CD8-positive, alpha-beta memory T cell (primary cell): ENCODE data around the gene DYNC2H1. TPM values are rescaled to one million over a fixed set of nuclear protein-coding genes. Genes with fewer than 3 reads are reported as not detected.

Source experiments
- CTCF ChIA-PET: fragments of 350-600 bp; sonication (Branson Sonifier 250); formaldehyde crosslinking; loops from one replicate; lab custom pipeline; 2021; ENCODE audit warnings: antibody characterized with exemption; lab: Charles Lee
- POLR2A ChIA-PET: fragments of 350-600 bp; sonication (Branson Sonifier 250); formaldehyde crosslinking; loops from one replicate; lab custom pipeline; 2021; ENCODE audit warnings: antibody characterized with exemption; lab: Charles Lee
- DNase-seq, 5 donors: peaks; one replicate each; pipeline versions ENCODE4 v3.0.0 to v3.0.0-alpha.2; 2020 to 2022; ENCODE audit warnings: mixed read lengths in 1 of 5
- H3K27ac ChIP-seq: one replicate; pipeline ENCODE4 v1.7.0; 2013; ENCODE audit warnings: low read depth, mild to moderate bottlenecking, low read length, moderate library complexity
- H3K27me3 ChIP-seq: 2 replicates; pipeline ENCODE4 v1.7.0; 2013; ENCODE audit warnings: low read length, mild to moderate bottlenecking; ENCODE audit not compliant: insufficient read depth, poor library complexity, severe bottlenecking
- H3K36me3 ChIP-seq: 2 replicates; pipeline ENCODE4 v1.7.0; 2013; ENCODE audit warnings: mild to moderate bottlenecking, low read length, moderate library complexity; ENCODE audit not compliant: insufficient read depth
- H3K4me1 ChIP-seq: 2 replicates; pipeline ENCODE4 v1.7.0; 2013; ENCODE audit warnings: mild to moderate bottlenecking, low read length, moderate library complexity; ENCODE audit not compliant: insufficient read depth
- H3K4me3 ChIP-seq: 2 replicates; pipeline ENCODE4 v1.7.0; 2013; ENCODE audit warnings: mild to moderate bottlenecking, low read length
- H3K9me3 ChIP-seq: 2 replicates; pipeline ENCODE4 v1.7.0; 2013; ENCODE audit warnings: mild to moderate bottlenecking, low read length
- H3K27ac Mint-ChIP-seq, 8 donors: one replicate each; pipeline ENCODE4 v1.8.0; 2020 to 2021; ENCODE audit warnings: mixed read lengths in 8 of 8, mild to moderate bottlenecking in 6 of 8, inconsistent platforms in 3 of 8, moderate library complexity in 3 of 8
- H3K27me3 Mint-ChIP-seq, 2 donors: one replicate each; pipeline ENCODE4 v1.8.0; 2020 to 2021; ENCODE audit warnings: mixed read lengths in 2 of 2, mild to moderate bottlenecking in 1 of 2, moderate library complexity in 1 of 2
- H3K36me3 Mint-ChIP-seq, 3 donors: one replicate each; pipeline ENCODE4 v1.8.0; 2020 to 2021; ENCODE audit warnings: mixed read lengths in 3 of 3, inconsistent platforms in 1 of 3, mild to moderate bottlenecking in 1 of 3
- H3K4me1 Mint-ChIP-seq, 3 donors: one replicate each; pipeline ENCODE4 v1.8.0; 2020 to 2021; ENCODE audit warnings: mixed read lengths in 3 of 3, inconsistent platforms in 1 of 3, mild to moderate bottlenecking in 1 of 3
- H3K4me3 Mint-ChIP-seq, 7 donors: one replicate each; pipeline ENCODE4 v1.8.0; 2020 to 2021; ENCODE audit warnings: mixed read lengths in 7 of 7, mild to moderate bottlenecking in 6 of 7, moderate library complexity in 4 of 7, inconsistent platforms in 2 of 7
- H3K9me3 Mint-ChIP-seq, 5 donors: one replicate each; pipeline ENCODE4 v1.8.0; 2020 to 2022; ENCODE audit warnings: mixed read lengths in 5 of 5, mild to moderate bottlenecking in 3 of 5, moderate library complexity in 2 of 5, inconsistent platforms in 1 of 5
- polyA plus RNA-seq: library from polyadenylated mRNA; unstranded; fragments of 300-500 nt; fragmentation: Illumina TruSeq; gene quantifications from one replicate; pipeline ENCODE4 v1.2.3, GENCODE V29; 2021
- total RNA-seq, 2 experiments: library from RNA; stranded (reverse); gene quantifications; one replicate each; pipeline ENCODE4 v1.2.3, GENCODE V29; 2021

The DYNC2H1 gene
- total and polyA plus RNA-seq, 3 experiments from 2014 or later = 1.1 to 2.9 (median 2.4) TPM

DNA sequence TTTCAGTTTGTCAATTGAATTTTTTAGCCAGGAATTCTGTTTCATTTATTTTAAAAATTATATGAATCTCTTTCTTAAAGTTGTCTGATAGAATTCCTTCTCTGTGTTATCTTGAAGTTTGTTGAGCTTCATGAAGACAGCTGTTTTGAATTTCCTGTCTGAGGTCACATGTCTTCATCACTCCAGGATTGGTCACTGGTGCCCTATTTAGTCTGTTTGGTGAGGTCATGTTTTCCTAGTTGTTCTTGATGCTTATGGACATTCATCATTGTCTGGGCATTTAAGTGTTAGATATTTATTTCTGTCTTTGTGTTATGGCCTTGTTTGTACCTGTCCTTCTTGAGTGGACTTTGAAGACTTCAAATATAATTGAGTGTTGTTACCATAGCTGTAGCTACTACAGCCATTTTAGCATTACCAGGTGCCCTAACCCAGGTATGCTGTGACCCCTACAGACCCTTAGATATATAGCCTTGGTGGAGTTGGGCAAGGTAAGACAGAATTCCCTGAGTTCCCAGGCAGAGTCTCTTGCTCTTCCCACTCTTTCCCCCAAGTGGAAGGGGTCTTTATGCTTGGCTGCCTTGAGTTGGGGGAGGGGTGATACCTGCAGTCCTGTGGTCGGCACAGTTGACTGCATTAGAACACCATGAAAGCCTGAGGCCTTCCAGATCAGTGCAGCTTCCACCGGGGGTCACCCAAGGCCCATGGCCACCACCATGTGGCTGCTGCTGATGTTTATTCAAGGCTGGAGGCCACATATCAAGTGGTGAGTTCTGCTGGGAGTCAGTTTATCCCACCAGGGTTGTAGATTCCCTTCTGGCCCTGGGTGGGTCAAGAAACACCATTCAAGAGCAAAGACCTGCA is 229.6 kb downstream of the DYNC2H1 start:
- Mint-ChIP-seq H3K9me3 (no peaks in the 10 kb centered on the region), H3K4me3 (no peak overlapping the region), H3K4me1 (no peaks in the 10 kb centered on the region), H3K36me3 (peaks cover 0 to 9% (median 3%) of the 10 kb centered on the region in 3 donors), H3K27me3 (no peaks in the 10 kb centered on the region), H3K27ac (no peak overlapping the region)
- no peak overlapping the region for H3K27ac ChIP-seq
- ChIA-PET CTCF (no interaction called here), POLR2A (no interaction called here)
- H3K36me3 ChIP-seq = no peaks in the 10 kb centered on the region
- no peak overlapping the region for H3K4me3 ChIP-seq
- H3K9me3 ChIP-seq = no peaks in the 10 kb centered on the region
- no peaks in the 10 kb centered on the region for H3K27me3 ChIP-seq
- no peak for DNase-seq
- H3K4me1 ChIP-seq = no peaks in the 10 kb centered on the region

DNA sequence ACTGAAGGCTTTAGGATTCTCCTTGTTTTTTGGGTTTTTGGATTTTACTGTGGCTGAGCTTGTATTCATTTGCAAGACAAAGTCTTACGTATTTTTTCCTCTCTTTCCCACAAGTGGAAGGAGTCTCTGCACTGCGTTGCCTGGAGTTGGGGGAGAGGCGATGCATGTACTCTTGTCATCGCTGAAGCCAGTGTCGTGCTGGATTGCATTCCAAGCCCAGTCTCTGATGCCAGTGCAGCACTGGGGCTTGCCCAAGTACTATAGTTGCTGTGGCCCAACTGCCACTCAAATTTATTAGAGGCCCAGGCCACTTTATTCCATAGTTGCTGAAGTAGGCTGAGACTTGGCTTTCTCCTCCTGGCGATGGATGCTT is 230.2 kb downstream of the DYNC2H1 start:
- Histone ChIP-seq H3K27me3 (no peaks in the 10 kb centered on the region), H3K36me3 (no peaks in the 10 kb centered on the region), H3K4me3 (no peak overlapping the region), H3K4me1 (no peaks in the 10 kb centered on the region), H3K27ac (no peak overlapping the region), H3K9me3 (no peaks in the 10 kb centered on the region)
- ChIA-PET POLR2A (no interaction called here), CTCF (no interaction called here)
- peak overlapping the region in 1 of 8 donors; percentile 61 for H3K27ac Mint-ChIP-seq
- peaks cover 0 to 9% (median 3%) of the 10 kb centered on the region in 3 donors for H3K36me3 Mint-ChIP-seq
- H3K4me3 Mint-ChIP-seq = no peak overlapping the region
- no peak for DNase-seq
- no peaks in the 10 kb centered on the region for H3K9me3 Mint-ChIP-seq
- H3K4me1 Mint-ChIP-seq = no peaks in the 10 kb centered on the region
- no peaks in the 10 kb centered on the region for H3K27me3 Mint-ChIP-seq

DNA sequence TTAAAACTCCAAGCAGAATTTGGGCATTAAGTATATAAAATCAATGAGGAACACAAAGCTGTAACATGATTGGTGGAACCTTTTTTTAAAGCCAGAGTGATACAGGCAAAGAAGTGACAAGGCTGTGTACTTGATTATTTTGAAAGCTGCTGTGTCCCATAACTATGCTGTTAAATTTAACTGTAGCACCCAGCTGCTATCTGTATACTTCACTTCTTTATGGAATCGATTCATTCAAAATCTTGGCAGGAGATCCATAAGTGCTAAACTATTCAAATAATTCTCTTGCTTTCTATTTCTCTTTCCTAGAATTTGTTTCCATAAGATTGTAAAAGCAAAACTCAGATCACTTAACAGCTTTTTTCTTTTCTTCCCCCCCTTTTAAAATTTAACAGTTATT is 231.7 kb downstream of the DYNC2H1 start:
- ChIA-PET POLR2A (no interaction called here), CTCF (no interaction called here)
- Histone ChIP-seq H3K27ac (no peak overlapping the region), H3K36me3 (no peaks in the 10 kb centered on the region), H3K9me3 (no peaks in the 10 kb centered on the region), H3K4me3 (no peak overlapping the region), H3K4me1 (no peaks in the 10 kb centered on the region), H3K27me3 (no peaks in the 10 kb centered on the region)
- Mint-ChIP-seq H3K36me3 (peaks cover 0 to 9% (median 3%) of the 10 kb centered on the region in 3 donors), H3K27me3 (no peaks in the 10 kb centered on the region), H3K4me3 (no peak overlapping the region), H3K9me3 (no peaks in the 10 kb centered on the region), H3K27ac (no peak overlapping the region), H3K4me1 (no peaks in the 10 kb centered on the region)
- no peak for DNase-seq

DNA sequence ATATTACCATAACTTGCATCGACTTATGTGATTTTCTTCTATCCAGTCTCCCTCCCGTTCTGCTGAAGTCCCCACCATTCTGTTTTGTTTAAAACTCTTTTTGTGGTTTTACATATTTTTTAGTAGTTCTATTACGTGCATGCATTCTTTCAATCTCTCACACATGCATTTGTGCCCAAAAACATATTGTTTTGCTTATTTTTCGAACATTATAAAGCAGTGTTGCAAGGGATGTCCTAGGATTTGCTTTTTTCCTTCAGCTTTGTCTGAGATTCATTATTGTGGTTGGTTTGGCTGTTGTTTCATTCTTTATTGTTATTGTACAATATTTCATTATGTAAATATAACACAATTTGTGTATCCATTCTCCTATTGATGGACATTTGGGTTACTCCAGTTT is 235.7 kb downstream of the DYNC2H1 start:
- DNase-seq = no peak
- Histone ChIP-seq H3K27me3 (no peaks in the 10 kb centered on the region), H3K36me3 (no peaks in the 10 kb centered on the region), H3K27ac (no peak overlapping the region), H3K9me3 (no peaks in the 10 kb centered on the region), H3K4me1 (no peaks in the 10 kb centered on the region), H3K4me3 (no peak overlapping the region)
- Mint-ChIP-seq H3K27ac (no peak overlapping the region), H3K27me3 (no peaks in the 10 kb centered on the region), H3K36me3 (peaks cover 0 to 8% (median 3%) of the 10 kb centered on the region in 3 donors), H3K4me1 (no peaks in the 10 kb centered on the region), H3K4me3 (no peak overlapping the region), H3K9me3 (no peaks in the 10 kb centered on the region)
- CTCF ChIA-PET = no interaction called here
- POLR2A ChIA-PET = no interaction called here

DNA sequence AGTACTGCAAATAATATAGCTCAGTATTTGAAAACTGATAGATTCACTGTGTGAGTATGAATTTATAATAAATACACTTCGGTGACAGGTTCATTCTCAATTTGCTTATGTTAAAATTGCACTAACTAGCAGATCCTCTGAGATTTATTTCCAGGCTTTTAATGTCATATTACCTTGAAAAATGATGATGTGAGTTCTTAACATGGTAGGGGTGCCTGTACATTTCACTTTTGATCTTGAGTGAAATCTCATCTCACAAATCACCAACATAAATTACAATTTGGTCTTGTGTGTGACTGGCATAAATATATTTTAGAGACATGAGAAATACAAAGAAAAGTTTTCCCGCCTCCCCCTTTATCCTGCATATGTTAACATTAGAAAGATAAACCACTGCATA is 240.4 kb downstream of the DYNC2H1 start:
- Mint-ChIP-seq H3K27ac (no peak overlapping the region), H3K36me3 (peaks cover 0 to 6% (median 2%) of the 10 kb centered on the region in 3 donors), H3K9me3 (peaks cover 0 to 2% (median 0%) of the 10 kb centered on the region in 5 donors), H3K27me3 (no peaks in the 10 kb centered on the region), H3K4me1 (no peaks in the 10 kb centered on the region), H3K4me3 (no peak overlapping the region)
- Histone ChIP-seq H3K27me3 (no peaks in the 10 kb centered on the region), H3K4me3 (no peak overlapping the region), H3K9me3 (no peaks in the 10 kb centered on the region), H3K4me1 (no peaks in the 10 kb centered on the region), H3K27ac (no peak overlapping the region), H3K36me3 (no peaks in the 10 kb centered on the region)
- ChIA-PET POLR2A (no interaction called here), CTCF (no interaction called here)
- no peak for DNase-seq

DNA sequence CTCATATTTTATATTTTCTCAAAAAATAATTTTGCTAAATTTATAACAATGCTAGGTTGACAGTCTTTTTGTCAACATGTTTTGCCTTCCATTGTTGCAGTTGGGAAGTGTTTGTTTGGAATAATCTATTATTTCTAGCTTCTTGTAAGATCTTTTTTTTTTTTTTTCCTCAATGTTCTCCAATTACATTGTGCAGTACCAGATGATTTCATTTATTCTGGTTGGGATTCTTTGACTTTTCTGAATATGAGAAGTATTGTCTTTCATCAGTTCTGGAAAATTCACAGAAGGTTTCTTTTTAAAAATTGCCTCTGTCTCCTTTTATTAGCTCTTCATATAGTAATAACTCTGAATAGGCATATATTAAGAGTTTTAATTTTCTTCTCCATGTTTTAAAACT is 245.4 kb downstream of the DYNC2H1 start:
- Mint-ChIP-seq H3K27ac (no peak overlapping the region), H3K9me3 (peaks cover 0 to 2% (median 0%) of the 10 kb centered on the region in 5 donors), H3K4me3 (no peak overlapping the region), H3K27me3 (no peaks in the 10 kb centered on the region), H3K4me1 (no peaks in the 10 kb centered on the region), H3K36me3 (peaks cover 0 to 12% (median 2%) of the 10 kb centered on the region in 3 donors)
- Histone ChIP-seq H3K27ac (no peak overlapping the region), H3K4me1 (no peaks in the 10 kb centered on the region), H3K9me3 (no peaks in the 10 kb centered on the region), H3K36me3 (no peaks in the 10 kb centered on the region), H3K27me3 (no peaks in the 10 kb centered on the region), H3K4me3 (no peak overlapping the region)
- ChIA-PET POLR2A (no interaction called here), CTCF (no interaction called here)
- no peak for DNase-seq

DNA sequence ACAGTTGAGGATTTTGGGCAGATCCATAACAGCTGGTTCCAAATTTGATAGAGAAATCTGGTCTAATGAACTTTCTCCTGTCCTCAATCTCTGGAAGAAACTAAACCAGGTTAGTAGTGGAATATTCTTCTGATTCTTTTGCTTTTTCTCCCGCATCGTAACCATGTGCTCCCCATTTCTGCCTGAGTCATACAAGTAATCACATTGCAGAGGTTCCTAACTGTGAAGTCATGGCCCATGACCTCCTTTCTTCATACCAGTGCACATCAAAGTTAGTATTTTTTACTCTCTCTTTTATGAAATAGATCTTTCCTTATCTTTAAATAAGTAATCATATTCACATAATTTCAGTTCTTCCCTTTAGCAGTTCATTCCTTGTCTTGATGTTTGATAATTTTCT is 249.0 kb downstream of the DYNC2H1 start:
- peaks cover 0 to 6% (median 0%) of the 10 kb centered on the region in 5 donors for H3K9me3 Mint-ChIP-seq
- Histone ChIP-seq H3K27ac (no peak overlapping the region), H3K9me3 (no peaks in the 10 kb centered on the region), H3K27me3 (no peaks in the 10 kb centered on the region), H3K4me1 (no peaks in the 10 kb centered on the region), H3K4me3 (no peak overlapping the region), H3K36me3 (no peaks in the 10 kb centered on the region)
- no peak overlapping the region for H3K27ac Mint-ChIP-seq
- ChIA-PET POLR2A (no interaction called here), CTCF (no interaction called here)
- no peaks in the 10 kb centered on the region for H3K4me1 Mint-ChIP-seq
- no peak for DNase-seq
- no peak overlapping the region for H3K4me3 Mint-ChIP-seq
- peaks cover 0 to 15% (median 6%) of the 10 kb centered on the region in 3 donors for H3K36me3 Mint-ChIP-seq
- H3K27me3 Mint-ChIP-seq = no peaks in the 10 kb centered on the region

DNA sequence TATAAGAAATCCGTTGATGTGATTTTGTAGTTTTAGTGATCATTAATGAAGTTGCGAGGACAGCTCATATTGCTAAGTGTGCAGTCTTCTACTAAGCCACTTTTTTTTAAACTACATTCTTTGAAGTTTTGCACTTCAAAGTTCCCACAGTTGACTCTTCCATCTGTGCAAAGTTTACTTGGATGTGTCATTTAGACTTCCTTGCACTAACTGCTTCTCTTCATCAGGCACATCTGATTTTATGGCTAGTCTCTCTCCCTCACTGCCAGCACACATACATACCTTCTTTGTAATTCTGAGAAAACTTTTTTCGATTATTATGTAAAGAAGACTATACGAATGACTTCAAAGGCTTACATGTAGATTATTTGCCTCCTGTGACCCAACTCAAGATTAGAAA is 250.0 kb downstream of the DYNC2H1 start:
- no peaks in the 10 kb centered on the region for H3K27me3 ChIP-seq
- no peaks in the 10 kb centered on the region for H3K4me1 ChIP-seq
- Mint-ChIP-seq H3K9me3 (peaks cover 0 to 4% (median 0%) of the 10 kb centered on the region in 5 donors), H3K4me1 (no peaks in the 10 kb centered on the region), H3K4me3 (no peak overlapping the region), H3K36me3 (peaks cover 0 to 15% (median 6%) of the 10 kb centered on the region in 3 donors), H3K27me3 (no peaks in the 10 kb centered on the region), H3K27ac (no peak overlapping the region)
- no peak overlapping the region for H3K27ac ChIP-seq
- no peak for DNase-seq
- H3K36me3 ChIP-seq = no peaks in the 10 kb centered on the region
- CTCF ChIA-PET = no interaction called here
- POLR2A ChIA-PET = no interaction called here
- H3K4me3 ChIP-seq = no peak overlapping the region
- H3K9me3 ChIP-seq = no peaks in the 10 kb centered on the region
